Cardiac septum (tissue), 1 donor: Measurements from ENCODE around the gene THOP1. TPM values are rescaled to one million over a fixed set of nuclear protein-coding genes. Genes with fewer than 3 reads are reported as not detected.

Experiments used
- DNase-seq: peaks from one replicate; pipeline ENCODE4 v3.0.0-alpha.2; 2020; ENCODE audit warnings: low spot score
- intact Hi-C: fragments of 100-400 bp; cut with DNase I; formaldehyde crosslinking; loops from one replicate; pipeline ENCODE4 v1.14.0; 2022
- total RNA-seq: library from RNA; stranded (reverse); fragmentation: NEBNext Ultra II Directional; extraction: Animal tissue kit (Norgen Biotek cat#: 25700); gene quantifications from one replicate; pipeline ENCODE4 v1.2.1, GENCODE V29; 2021
- donor health status: DM: no; HTN: no; CAD: no.

THOP1 gene
- total RNA-seq, 1 donor from 2014 or later: 34.6 TPM

- intact Hi-C loops: no loop called here
- peak; percentile 99 for DNase-seq
These were observed 55.8 kb downstream of the THOP1 start, which contains the start of gene ZNF555 for GRCh38 chr19:2840794-2841791. ZNF555 (plus strand) TSS chr19:2841475; CDS start chr19:2841573, 98 bp downstream.

GRCh38 chr19:2841855-2842574 lies 56.7 kb downstream of the THOP1 start:
- intact Hi-C loops: no loop called here
- DNase-seq: peak; percentile 66

GRCh38 chr19:2845107-2845506 lies 59.8 kb downstream of the THOP1 start:
- no peak for DNase-seq
- intact Hi-C loops: no loop called here

- no peak for DNase-seq
- intact Hi-C loops: no loop called here
These were observed 61.0 kb downstream of the THOP1 start for GRCh38 chr19:2846180-2846894.

- intact Hi-C loops: no loop called here
- DNase-seq: no peak
These were observed 62.2 kb downstream of the THOP1 start for GRCh38 chr19:2847507-2847906.

- DNase-seq: no peak
- intact Hi-C loops: no loop called here
These were observed 63.3 kb downstream of the THOP1 start for GRCh38 chr19:2848616-2849015.

- DNase-seq: no peak
- intact Hi-C loops: no loop called here
These were observed 65.1 kb downstream of the THOP1 start for GRCh38 chr19:2850256-2850925.

- intact Hi-C loops: no loop called here
- no peak for DNase-seq
These were observed 67.3 kb downstream of the THOP1 start for GRCh38 chr19:2852598-2852997.

GRCh38 chr19:2853015-2853606 lies 67.8 kb downstream of the THOP1 start:
- DNase-seq: no peak
- intact Hi-C loops: no loop called here

- intact Hi-C loops: no loop called here
These were observed 69.5 kb downstream of the THOP1 start for GRCh38 chr19:2854849-2855248.

GRCh38 chr19:2856457-2857050 lies 71.3 kb downstream of the THOP1 start:
- intact Hi-C loops: no loop called here
- DNase-seq: no peak

More at GRCh38 chr19:2854849-2855248, 69.5 kb downstream of the THOP1 start:
- no peak for DNase-seq

- intact Hi-C loops: no loop called here
- DNase-seq: no peak
These were observed 73.6 kb downstream of the THOP1 start for GRCh38 chr19:2858864-2859263.

GRCh38 chr19:2863816-2864215 lies 78.5 kb downstream of the THOP1 start:
- DNase-seq: no peak
- intact Hi-C loops: no loop called here

Other genes starting within 250 kb of the THOP1 start
- gene GNG7, start 82.8 kb upstream of the THOP1 start, total RNA-seq: 30.9 TPM
- gene DIRAS1, start 64.1 kb upstream of the THOP1 start, total RNA-seq: 113 TPM
- 17.9 TPM for gene SLC39A3, start 45.5 kb upstream of the THOP1 start, total RNA-seq
- 54.1 TPM for gene SGTA, start 2.2 kb upstream of the THOP1 start, total RNA-seq
- 5.6 TPM for gene ZNF554, start 34.4 kb downstream of the THOP1 start, total RNA-seq
- 6.9 TPM for gene ZNF555, start 56.0 kb downstream of the THOP1 start, total RNA-seq
- not detected for gene ZNF556, start 81.8 kb downstream of the THOP1 start, total RNA-seq
- gene ZNF57, start 115.4 kb downstream of the THOP1 start, total RNA-seq: 1.8 TPM
- gene ZNF77, start 159.5 kb downstream of the THOP1 start, total RNA-seq: 2.0 TPM
- 1.0 TPM for gene TLE6, start 192.1 kb downstream of the THOP1 start, total RNA-seq
- 48.0 TPM for gene TLE2, start 243.8 kb downstream of the THOP1 start, total RNA-seq